Endothelial cell of umbilical vein (primary cell): ENCODE results near the gene RNF126. TPM values are rescaled to one million over a fixed set of nuclear protein-coding genes. Genes with fewer than 3 reads are reported as not detected.

Experiments used
- BruUV-seq: library from RNA; stranded (reverse); fragments of 400-500 nt; replicated peaks from 2 replicates; lab custom pipeline; 2021; lab: Mats Ljungman, UMichigan
- CTCF ChIA-PET: fragments of 300-600, 350-600 bp; sonication (Branson Sonifier 250); formaldehyde crosslinking; loops from one replicate; lab custom pipeline; 2021; ENCODE audit warnings: antibody characterized with exemption, inconsistent platforms; lab: Charles Lee
- POLR2A ChIA-PET: fragments of 300-600, 350-600 bp; sonication (Branson Sonifier 250); formaldehyde crosslinking; loops from one replicate; lab custom pipeline; 2021; ENCODE audit warnings: antibody characterized with exemption, inconsistent platforms; lab: Charles Lee
- DNase-seq: peaks from one replicate; pipeline ENCODE4 v3.0.0-alpha.2; 2011; ENCODE audit warnings: low read depth, low spot score
- FAIRE-seq: peaks from 2 replicates; lab custom pipeline; 2011; peaks lifted over from hg19 to GRCh38; lab: Jason Lieb, UNC
- H2AFZ ChIP-seq: 2 replicates; pipeline ENCODE4 v1.6.0; 2012; ENCODE audit warnings: low read depth, low read length, control low read depth, inconsistent platforms
- H3K27ac ChIP-seq: 2 replicates; pipeline ENCODE4 v1.5.1; 2011; ENCODE audit warnings: low read depth, mild to moderate bottlenecking, control low read depth, low read length, moderate library complexity; ENCODE audit not compliant: insufficient read depth
- H3K27me3 ChIP-seq, 2 experiments: 2 replicates each; pipeline versions ENCODE4 v1.6.0 to v1.6.1; 2011; ENCODE audit warnings: low read length in 2 of 2, mixed read lengths in 1 of 2; ENCODE audit not compliant: control insufficient read depth in 2 of 2, insufficient read depth in 2 of 2
- H3K36me3 ChIP-seq, 2 experiments: 2 replicates in 1 of 2; 3 replicates in 1 of 2; pipeline ENCODE4 v1.5.1; 2011; ENCODE audit warnings: low read length in 2 of 2, mild to moderate bottlenecking in 1 of 2, moderate library complexity in 1 of 2; ENCODE audit not compliant: control insufficient read depth in 2 of 2, insufficient read depth in 2 of 2; ENCODE audit errors: extremely low read depth in 1 of 2
- H3K4me1 ChIP-seq: 3 replicates; pipeline ENCODE4 v1.5.1; 2011; ENCODE audit warnings: mild to moderate bottlenecking, low read length; ENCODE audit not compliant: control insufficient read depth, insufficient read depth; ENCODE audit errors: extremely low read depth
- H3K4me2 ChIP-seq: 2 replicates; pipeline ENCODE4 v1.6.1; 2011; ENCODE audit warnings: low read length, control low read depth, mixed read lengths; ENCODE audit not compliant: insufficient read depth
- H3K4me3 ChIP-seq, 3 experiments: fragments of 200-600 bp in 1 of 3; sonication (generic), shearing (Covaris generic) in 1 of 3; replicated peaks in 1 of 3; 2 replicates each; pipeline ENCODE4 v1.5.1; 2011 to 2016; ENCODE audit warnings: control low read depth in 3 of 3, low read length in 3 of 3, mild to moderate bottlenecking in 2 of 3, inconsistent platforms in 1 of 3, low read depth in 1 of 3, moderate library complexity in 1 of 3; ENCODE audit not compliant: insufficient read depth in 1 of 3
- H3K79me2 ChIP-seq: 2 replicates; pipeline ENCODE4 v1.6.0; 2012; ENCODE audit warnings: low read length, inconsistent platforms; ENCODE audit not compliant: control insufficient read depth, insufficient read depth
- H3K9ac ChIP-seq: replicated peaks from 2 replicates; pipeline ENCODE3; 2011; ENCODE audit warnings: low read length, control low read depth; ENCODE audit not compliant: insufficient read depth; ENCODE audit errors: extremely low read depth
- H3K9me1 ChIP-seq: replicated peaks from 3 replicates; pipeline ENCODE4 v1.6.0; 2011; ENCODE audit warnings: mild to moderate bottlenecking, low read length; ENCODE audit not compliant: control insufficient read depth, insufficient read depth; ENCODE audit errors: extremely low read depth
- H3K9me3 ChIP-seq: replicated peaks from 2 replicates; pipeline ENCODE4 v1.5.1; 2012; ENCODE audit warnings: low read length, inconsistent platforms; ENCODE audit not compliant: control insufficient read depth, insufficient read depth
- H4K20me1 ChIP-seq: replicated peaks from 2 replicates; pipeline ENCODE3; 2011; ENCODE audit warnings: mild to moderate bottlenecking, low read length; ENCODE audit not compliant: control insufficient read depth, insufficient read depth; ENCODE audit errors: extremely low read depth
- EZH2 ChIP-seq: IDR thresholded peaks from 2 replicates; pipeline ENCODE4 v1.6.1; 2012; ENCODE audit warnings: borderline replicate concordance, low read depth, mild to moderate bottlenecking, moderate library complexity, low read length, inconsistent platforms; ENCODE audit not compliant: severe bottlenecking
- FOS ChIP-seq: IDR thresholded peaks from 2 replicates; pipeline ENCODE4 v1.6.1; 2011; ENCODE audit warnings: mild to moderate bottlenecking, low read length, moderate library complexity, borderline replicate concordance; ENCODE audit not compliant: insufficient read depth
- GATA2 ChIP-seq: IDR thresholded peaks from 2 replicates; pipeline ENCODE4 v1.7.0; 2011; ENCODE audit warnings: low read depth, mild to moderate bottlenecking, moderate library complexity, mixed read lengths, low read length; ENCODE audit not compliant: insufficient read length, insufficient read depth
- JUN ChIP-seq: IDR thresholded peaks from 2 replicates; pipeline ENCODE4 v1.6.1; 2011; ENCODE audit warnings: borderline replicate concordance, low read depth; ENCODE audit not compliant: insufficient read length, insufficient read depth
- MAX ChIP-seq: IDR thresholded peaks from 2 replicates; pipeline ENCODE4 v1.6.1; 2011; ENCODE audit not compliant: insufficient read depth, insufficient read length
- MYC ChIP-seq: IDR thresholded peaks from one replicate; pipeline ENCODE4 v1.6.1; 2011; ENCODE audit warnings: mild to moderate bottlenecking, low read depth, low read length
- POLR2A ChIP-seq: IDR thresholded peaks from 2 replicates; pipeline ENCODE4 v1.6.1; 2012; ENCODE audit warnings: low read depth, mild to moderate bottlenecking, control low read depth, low read length
- POLR2AphosphoS5 ChIP-seq: IDR thresholded peaks from 2 replicates; pipeline ENCODE4 v1.6.1; 2012; ENCODE audit warnings: low read depth, mild to moderate bottlenecking, control low read depth, low read length, moderate library complexity; ENCODE audit not compliant: insufficient read depth
- dilution Hi-C: fragments of 300-500 bp; cut with MboI; formaldehyde crosslinking; loops from one replicate; pipeline ENCODE4 v1.15.0; 2019; ENCODE audit warnings: low sequenced_read_pairs; ENCODE audit not compliant: extremely low pct_ligation_motif_present
- intact Hi-C: fragments of 100-400 bp; cut with micrococcal nuclease; formaldehyde crosslinking; loops from one replicate; pipeline ENCODE4 v1.10.0; 2022
- polyA plus RNA-seq, 4 experiments: library from polyadenylated mRNA; depleted of rRNA in 3 of 4; stranded (reverse) in 3 of 4; unstranded in 1 of 4; fragments of >200 nt; gene quantifications; 2 replicates each; pipeline versions ENCODE4 v1.2.1 to v1.2.3, GENCODE V29; 2011 to 2012; ENCODE audit warnings: missing spikeins in 1 of 4
- total RNA-seq: library from RNA; stranded (reverse); gene quantifications from 2 replicates; pipeline ENCODE4 v1.2.3, GENCODE V29; 2021
- TF ChIP-seq, protein P1 (sequence below), 2 donors: IDR thresholded peaks; 1 replicate in 1 of 2; 2 replicates in 1 of 2; pipeline ENCODE4 v1.5.1; 2011; ENCODE audit warnings: low read length in 2 of 2, mild to moderate bottlenecking in 2 of 2, moderate library complexity in 2 of 2, control low read depth in 1 of 2, inconsistent platforms in 1 of 2, low read depth in 1 of 2; ENCODE audit not compliant: insufficient read depth in 1 of 2; ENCODE audit errors: extremely low read depth in 1 of 2

RNF126 gene
- total and polyA plus RNA-seq, 2 donors (not counting 3 experiments of a cell fraction or from before 2014, with no cell fraction given), result 19.2 to 61.3 TPM

DNA sequence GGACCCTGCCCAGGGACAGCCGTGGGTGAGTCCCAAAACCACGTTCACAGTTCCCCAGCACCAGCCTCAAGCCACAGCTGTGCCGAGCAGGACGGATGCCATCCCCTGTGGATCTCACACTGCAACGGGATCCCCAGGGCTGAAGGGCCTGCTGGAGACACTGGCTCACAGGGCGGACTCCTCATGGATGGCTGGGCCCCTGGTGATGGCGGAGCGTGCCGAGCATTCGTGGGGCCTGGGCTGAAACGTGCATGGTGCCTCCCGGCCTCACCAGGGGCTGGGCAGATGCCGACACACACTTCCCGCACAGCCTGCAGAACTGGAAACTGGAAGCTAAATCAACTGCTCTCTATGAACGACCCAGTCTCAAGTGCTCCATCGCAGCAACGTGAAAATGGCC is 9.6 kb downstream of the RNF126 start:
- POLR2A ChIA-PET, result no interaction called here
- no peaks in the 10 kb centered on the region for H4K20me1 ChIP-seq
- intact Hi-C loops, result no loop called here

More for the DNA sequence above, 9.6 kb downstream of the RNF126 start:
- Histone ChIP-seq H3K4me2 (no peak overlapping the region), H2AFZ (no peak overlapping the region), H3K27me3 (no peaks in the 10 kb centered on the region), H3K9me3 (no peaks in the 10 kb centered on the region), H3K79me2 (peaks cover 61% of the 10 kb centered on the region), H3K36me3 (peaks cover 4 to 19% of the 10 kb centered on the region in 2 experiments), H3K27ac (no peak overlapping the region), H3K4me3 (no peak overlapping the region), H3K4me1 (no peaks in the 10 kb centered on the region), H3K9me1 (no peaks in the 10 kb centered on the region), H3K9ac (no peak overlapping the region)
- dilution Hi-C loops, result no loop called here
- TF ChIP-seq EZH2 (no peak), FOS (no peak), MYC (no peak), GATA2 (no peak), POLR2A (no peak), MAX (no peak), JUN (no peak), POLR2AphosphoS5 (no peak)
- TF ChIP-seq, protein P1, sequence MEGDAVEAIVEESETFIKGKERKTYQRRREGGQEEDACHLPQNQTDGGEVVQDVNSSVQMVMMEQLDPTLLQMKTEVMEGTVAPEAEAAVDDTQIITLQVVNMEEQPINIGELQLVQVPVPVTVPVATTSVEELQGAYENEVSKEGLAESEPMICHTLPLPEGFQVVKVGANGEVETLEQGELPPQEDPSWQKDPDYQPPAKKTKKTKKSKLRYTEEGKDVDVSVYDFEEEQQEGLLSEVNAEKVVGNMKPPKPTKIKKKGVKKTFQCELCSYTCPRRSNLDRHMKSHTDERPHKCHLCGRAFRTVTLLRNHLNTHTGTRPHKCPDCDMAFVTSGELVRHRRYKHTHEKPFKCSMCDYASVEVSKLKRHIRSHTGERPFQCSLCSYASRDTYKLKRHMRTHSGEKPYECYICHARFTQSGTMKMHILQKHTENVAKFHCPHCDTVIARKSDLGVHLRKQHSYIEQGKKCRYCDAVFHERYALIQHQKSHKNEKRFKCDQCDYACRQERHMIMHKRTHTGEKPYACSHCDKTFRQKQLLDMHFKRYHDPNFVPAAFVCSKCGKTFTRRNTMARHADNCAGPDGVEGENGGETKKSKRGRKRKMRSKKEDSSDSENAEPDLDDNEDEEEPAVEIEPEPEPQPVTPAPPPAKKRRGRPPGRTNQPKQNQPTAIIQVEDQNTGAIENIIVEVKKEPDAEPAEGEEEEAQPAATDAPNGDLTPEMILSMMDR (IDR thresholded peaks at IDR 0.05; ENCODE audit: extremely low read depth in 1 of 2, insufficient read depth in 1 of 2, low read depth in 1 of 2, low read length in 2 of 2), result no peak
- no TSS peak for BruUV-seq
- CTCF ChIA-PET, result no interaction called here
- no peak for FAIRE-seq
- DNase-seq, result no peak
